NCI-H2171 treated with DMSO at 0.1 percent for 48 hours (cell line): Measurements from ENCODE around the gene CTDP1.
A peak's percentile ranks its signal among the peaks of the same experiment; 100 is the strongest.

Experiments
- DNase-seq: peaks from one replicate; lab custom pipeline; 2025; lab: John Stamatoyannopoulos, UW

The CTDP1 gene

GRCh38 chr18:79644666-79645057 lies 34.9 kb upstream of the CTDP1 start:
- peak; percentile 60 for DNase-seq

- DNase-seq, result no peak
These were observed 34.2 kb upstream of the CTDP1 start for GRCh38 chr18:79645291-79645983.

- DNase-seq, result no peak
These were observed 32.3 kb upstream of the CTDP1 start for GRCh38 chr18:79647307-79647706.

- no peak for DNase-seq
These were observed 28.6 kb upstream of the CTDP1 start for GRCh38 chr18:79650959-79651358.

GRCh38 chr18:79657342-79657996 lies 22.1 kb upstream of the CTDP1 start:
- no peak for DNase-seq

- no peak for DNase-seq
These were observed 21.2 kb upstream of the CTDP1 start for GRCh38 chr18:79658366-79658765.

GRCh38 chr18:79659733-79660132 lies 19.9 kb upstream of the CTDP1 start:
- no peak for DNase-seq

GRCh38 chr18:79662034-79662433 lies 17.6 kb upstream of the CTDP1 start:
- no peak for DNase-seq

- no peak for DNase-seq
These were observed 17.2 kb upstream of the CTDP1 start for GRCh38 chr18:79662439-79662838.

- no peak for DNase-seq
These were observed 15.0 kb upstream of the CTDP1 start for GRCh38 chr18:79664525-79665125.

- DNase-seq, result no peak
These were observed 11.4 kb upstream of the CTDP1 start for GRCh38 chr18:79668203-79668602.

- DNase-seq, result peak; percentile 62
These were observed 6.9 kb upstream of the CTDP1 start for GRCh38 chr18:79672490-79673276.

- no peak for DNase-seq
These were observed 2.4 kb upstream of the CTDP1 start for GRCh38 chr18:79677221-79677620.

- no peak for DNase-seq
These were observed 1.8 kb upstream of the CTDP1 start for GRCh38 chr18:79677840-79678239.

- DNase-seq, result peak; percentile 93
These were observed 695 bp upstream of the CTDP1 start for GRCh38 chr18:79678665-79679551.

- peak; percentile 1 for DNase-seq
These were observed 687 bp downstream of the CTDP1 start for GRCh38 chr18:79680100-79680879.

GRCh38 chr18:79680891-79681339 lies 1.3 kb downstream of the CTDP1 start:
- DNase-seq, result no peak

GRCh38 chr18:79681484-79682387 lies 2.1 kb downstream of the CTDP1 start:
- DNase-seq, result no peak

- no peak for DNase-seq
These were observed 2.9 kb downstream of the CTDP1 start for GRCh38 chr18:79682481-79682880.
